Activated CD4-positive, alpha-beta T cell treated with anti-CD3 and anti-CD28 coated beads, Interleukin-2, amount 50 U/mL, for 4 hours (primary cell): ENCODE data around the gene BABAM2.
"Not testable (repeated sequence)": the region's sequence is repeated elsewhere in the genome, so short reads cannot be mapped to it uniquely, and the experiment has no call there.

ENCODE experiments used
- DNase-seq, 2 experiments: peaks; one replicate each; pipeline ENCODE4 v3.0.0-alpha.2; 2020

Gene BABAM2

GRCh38 chr2:28259226-28259625 lies 368.7 kb downstream of the BABAM2 start:
- DNase-seq: not testable (repeated sequence)

- no peak for DNase-seq
These were observed 373.2 kb downstream of the BABAM2 start for GRCh38 chr2:28263690-28264089.

- DNase-seq: no peak
These were observed 376.8 kb downstream of the BABAM2 start for GRCh38 chr2:28267282-28267681.

- DNase-seq: no peak
These were observed 377.9 kb downstream of the BABAM2 start for GRCh38 chr2:28268386-28268785.

GRCh38 chr2:28269019-28269784 lies 378.7 kb downstream of the BABAM2 start:
- no peak for DNase-seq

GRCh38 chr2:28270456-28271152 lies 380.1 kb downstream of the BABAM2 start:
- no peak for DNase-seq

- no peak for DNase-seq
These were observed 380.8 kb downstream of the BABAM2 start for GRCh38 chr2:28271231-28271918.

GRCh38 chr2:28271919-28272250 lies 381.4 kb downstream of the BABAM2 start:
- no peak for DNase-seq

- DNase-seq: no peak
These were observed 383.2 kb downstream of the BABAM2 start for GRCh38 chr2:28273751-28274150.

GRCh38 chr2:28274911-28275685 lies 384.6 kb downstream of the BABAM2 start:
- DNase-seq: no peak

- peak; percentile 9 to 12 for DNase-seq
These were observed 385.6 kb downstream of the BABAM2 start for GRCh38 chr2:28276076-28276618.

- no peak for DNase-seq
These were observed 386.3 kb downstream of the BABAM2 start for GRCh38 chr2:28276807-28277206.

- DNase-seq: no peak
These were observed 386.9 kb downstream of the BABAM2 start for GRCh38 chr2:28277466-28277865.

- no peak for DNase-seq
These were observed 388.8 kb downstream of the BABAM2 start for GRCh38 chr2:28279371-28279770.

GRCh38 chr2:28280619-28281018 lies 390.1 kb downstream of the BABAM2 start:
- no peak for DNase-seq

- no peak for DNase-seq
These were observed 391.2 kb downstream of the BABAM2 start for GRCh38 chr2:28281739-28282138.

GRCh38 chr2:28282248-28282647 lies 391.7 kb downstream of the BABAM2 start:
- DNase-seq: no peak

- DNase-seq: no peak
These were observed 392.5 kb downstream of the BABAM2 start for GRCh38 chr2:28282861-28283646.

GRCh38 chr2:28283861-28284260 lies 393.3 kb downstream of the BABAM2 start:
- DNase-seq: no peak

- no peak for DNase-seq
These were observed 396.1 kb downstream of the BABAM2 start for GRCh38 chr2:28286678-28287077.

- DNase-seq: no peak
These were observed 396.9 kb downstream of the BABAM2 start for GRCh38 chr2:28287256-28287915.
